ENCODE data around the gene ONECUT1. TPM values are rescaled to one million over a fixed set of nuclear protein-coding genes. Genes with fewer than 3 reads are reported as not detected.

ONECUT1 gene
- total and polyA plus RNA-seq, 2 of the 8 experiments (the other 6 are each of a cell fraction or from before 2014, with no cell fraction given): 0.65 to 6.4 TPM

DNA sequence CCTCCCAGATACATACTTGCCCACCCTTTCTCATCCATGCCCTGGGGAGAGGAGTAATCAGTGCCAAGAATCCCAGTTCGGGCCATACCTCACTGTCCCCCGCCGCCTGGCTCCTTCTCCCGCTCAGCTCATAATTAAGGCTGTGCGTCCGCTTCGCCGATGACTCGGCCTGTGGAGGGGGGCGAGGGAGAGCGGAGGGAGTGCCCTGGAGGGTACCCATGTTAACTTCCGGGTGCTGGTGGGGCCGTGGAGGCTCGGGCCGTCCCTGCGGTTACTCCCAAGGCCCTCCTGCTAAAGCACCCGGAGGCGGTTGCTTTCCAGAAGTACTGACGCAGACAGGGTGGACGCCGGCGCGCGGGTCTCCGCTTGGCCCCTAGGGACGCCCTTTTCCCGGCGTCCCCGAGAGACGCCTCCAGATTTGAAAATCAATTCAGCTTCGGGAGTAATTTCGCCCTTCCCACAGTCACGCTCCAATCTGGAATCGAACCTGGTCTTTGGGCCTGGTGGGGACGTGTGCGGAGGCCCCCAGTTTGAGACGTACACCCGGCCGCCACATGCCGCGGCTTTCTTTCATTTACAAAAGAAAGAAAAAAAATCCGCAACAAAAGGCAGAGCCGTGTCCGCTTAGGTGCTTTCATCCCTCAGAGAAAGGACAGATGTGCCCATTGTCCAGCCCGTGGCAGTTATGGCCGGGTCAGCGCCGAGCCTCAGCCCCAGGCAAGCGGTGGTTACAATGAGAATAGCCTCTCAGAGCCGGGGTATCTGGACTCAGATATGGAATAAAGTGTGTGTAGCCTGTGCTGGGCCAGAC is 1.0 kb upstream of the ONECUT1 start (continued):
- TF ChIP-seq, protein P1, sequence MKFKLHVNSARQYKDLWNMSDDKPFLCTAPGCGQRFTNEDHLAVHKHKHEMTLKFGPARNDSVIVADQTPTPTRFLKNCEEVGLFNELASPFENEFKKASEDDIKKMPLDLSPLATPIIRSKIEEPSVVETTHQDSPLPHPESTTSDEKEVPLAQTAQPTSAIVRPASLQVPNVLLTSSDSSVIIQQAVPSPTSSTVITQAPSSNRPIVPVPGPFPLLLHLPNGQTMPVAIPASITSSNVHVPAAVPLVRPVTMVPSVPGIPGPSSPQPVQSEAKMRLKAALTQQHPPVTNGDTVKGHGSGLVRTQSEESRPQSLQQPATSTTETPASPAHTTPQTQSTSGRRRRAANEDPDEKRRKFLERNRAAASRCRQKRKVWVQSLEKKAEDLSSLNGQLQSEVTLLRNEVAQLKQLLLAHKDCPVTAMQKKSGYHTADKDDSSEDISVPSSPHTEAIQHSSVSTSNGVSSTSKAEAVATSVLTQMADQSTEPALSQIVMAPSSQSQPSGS (IDR thresholded peaks at IDR 0.05; ENCODE audit: low read length): no peak
- TF ChIP-seq BACH1 (IDR thresholded peaks at IDR 0.05; ENCODE audit: low read length): 0 out of 2 replicates have a peak, but pooled peaks have one; percentile 13
- no peak for TF ChIP-seq MAFK (IDR thresholded peaks at IDR 0.05; ENCODE audit: low read depth, low read length)
- TF ChIP-seq POU5F1 (IDR thresholded peaks at IDR 0.05; ENCODE audit: low read depth, low read length): no peak
- TF ChIP-seq TAF1 (IDR thresholded peaks at IDR 0.05; ENCODE audit: low read depth, low read length): no peak
- TF ChIP-seq POLR2AphosphoS5 (IDR thresholded peaks at IDR 0.05; ENCODE audit: low read depth, low read length): no peak
- peak; percentile 19; the same call in 1 of the 2 replicates for TF ChIP-seq CREB1 (IDR thresholded peaks at IDR 0.05)
- no peak for TF ChIP-seq GABPA (IDR thresholded peaks at IDR 0.05; ENCODE audit: borderline replicate concordance, insufficient read depth, low read length)
- no peak for TF ChIP-seq NANOG (IDR thresholded peaks at IDR 0.05; ENCODE audit: insufficient read depth, low read depth, low read length, poor library complexity, severe bottlenecking)
- TF ChIP-seq JUND (IDR thresholded peaks at IDR 0.05; ENCODE audit: low read length): no peak
- TF ChIP-seq, protein P2, sequence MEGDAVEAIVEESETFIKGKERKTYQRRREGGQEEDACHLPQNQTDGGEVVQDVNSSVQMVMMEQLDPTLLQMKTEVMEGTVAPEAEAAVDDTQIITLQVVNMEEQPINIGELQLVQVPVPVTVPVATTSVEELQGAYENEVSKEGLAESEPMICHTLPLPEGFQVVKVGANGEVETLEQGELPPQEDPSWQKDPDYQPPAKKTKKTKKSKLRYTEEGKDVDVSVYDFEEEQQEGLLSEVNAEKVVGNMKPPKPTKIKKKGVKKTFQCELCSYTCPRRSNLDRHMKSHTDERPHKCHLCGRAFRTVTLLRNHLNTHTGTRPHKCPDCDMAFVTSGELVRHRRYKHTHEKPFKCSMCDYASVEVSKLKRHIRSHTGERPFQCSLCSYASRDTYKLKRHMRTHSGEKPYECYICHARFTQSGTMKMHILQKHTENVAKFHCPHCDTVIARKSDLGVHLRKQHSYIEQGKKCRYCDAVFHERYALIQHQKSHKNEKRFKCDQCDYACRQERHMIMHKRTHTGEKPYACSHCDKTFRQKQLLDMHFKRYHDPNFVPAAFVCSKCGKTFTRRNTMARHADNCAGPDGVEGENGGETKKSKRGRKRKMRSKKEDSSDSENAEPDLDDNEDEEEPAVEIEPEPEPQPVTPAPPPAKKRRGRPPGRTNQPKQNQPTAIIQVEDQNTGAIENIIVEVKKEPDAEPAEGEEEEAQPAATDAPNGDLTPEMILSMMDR (IDR thresholded peaks at IDR 0.05; ENCODE audit: control extremely low read depth in 1 of 3, insufficient read depth in 1 of 3, low read depth in 1 of 3, low read length in 3 of 3): peak in 1 of 3 experiments; percentile 13; a peak in 2 of 4 replicates
- TF ChIP-seq CBX5 (IDR thresholded peaks at IDR 0.05; ENCODE audit: low read depth, low read length): no peak
